NCI-H1930 (cell line): ENCODE data around the gene FAM3C.
"Not testable (repeated sequence)": the region's sequence is repeated elsewhere in the genome, so short reads cannot be mapped to it uniquely, and the experiment has no call there.

Source experiments
- DNase-seq, 2 experiments: peaks; one replicate each; lab custom pipeline; 2025; lab: John Stamatoyannopoulos, UW

The FAM3C gene

GRCh38 chr7:121395961-121396757 is at the start of gene FAM3C:
Gene FAM3C (minus strand): TSS chr7:121396308. CDS start chr7:121382969, 13,339 bp downstream.
- peak; percentile 87 to 95 for DNase-seq

GRCh38 chr7:121442845-121443244 is 46.7 kb upstream of the FAM3C start:
- DNase-seq, result no peak

- no peak for DNase-seq
Measured at GRCh38 chr7:121440857-121441503, 44.9 kb upstream of the FAM3C start.

GRCh38 chr7:121438043-121438955 is 42.2 kb upstream of the FAM3C start:
- DNase-seq, result not testable (repeated sequence)

- no peak for DNase-seq
Measured at GRCh38 chr7:121437470-121437869, 41.4 kb upstream of the FAM3C start.

- DNase-seq, result no peak
Measured at GRCh38 chr7:121436688-121437087, 40.6 kb upstream of the FAM3C start.

GRCh38 chr7:121436136-121436535 is 40.0 kb upstream of the FAM3C start:
- DNase-seq, result no peak

- DNase-seq, result no peak
Measured at GRCh38 chr7:121433775-121434174, 37.7 kb upstream of the FAM3C start.

- not testable (repeated sequence) for DNase-seq
Measured at GRCh38 chr7:121432486-121432885, 36.4 kb upstream of the FAM3C start.

GRCh38 chr7:121431996-121432395 is 35.9 kb upstream of the FAM3C start:
- no peak for DNase-seq

- no peak for DNase-seq
Measured at GRCh38 chr7:121431389-121431995, 35.4 kb upstream of the FAM3C start.

- DNase-seq, result no peak
Measured at GRCh38 chr7:121430558-121430957, 34.5 kb upstream of the FAM3C start.

- no peak for DNase-seq
Measured at GRCh38 chr7:121429798-121430197, 33.7 kb upstream of the FAM3C start.

GRCh38 chr7:121428855-121429489 is 32.9 kb upstream of the FAM3C start:
- DNase-seq, result no peak

- DNase-seq, result not testable (repeated sequence)
Measured at GRCh38 chr7:121421743-121422142, 25.6 kb upstream of the FAM3C start.

GRCh38 chr7:121420976-121421375 is 24.9 kb upstream of the FAM3C start:
- DNase-seq, result no peak

- no peak for DNase-seq
Measured at GRCh38 chr7:121419201-121420148, 23.4 kb upstream of the FAM3C start.

- DNase-seq, result no peak
Measured at GRCh38 chr7:121416533-121416932, 20.4 kb upstream of the FAM3C start.

- DNase-seq, result no peak
Measured at GRCh38 chr7:121414436-121414835, 18.3 kb upstream of the FAM3C start.

- no peak for DNase-seq
Measured at GRCh38 chr7:121411597-121411979, 15.5 kb upstream of the FAM3C start.
